MCF 10A (cell line): ENCODE data around the gene ATG10. TPM values are rescaled to one million over a fixed set of nuclear protein-coding genes. Genes with fewer than 3 reads are reported as not detected.

Source experiments
- BruUV-seq: library from RNA; stranded (reverse); fragments of 400-500 nt; replicated peaks from 2 replicates; lab custom pipeline; 2021; lab: Mats Ljungman, UMichigan
- CTCF ChIA-PET: fragments of 300-600 bp; sonication (Branson Sonifier 250); formaldehyde crosslinking; extraction: SDS; loops from one replicate; lab custom pipeline; 2021; ENCODE audit warnings: antibody characterized with exemption, inconsistent platforms; lab: Yijun Ruan, JAX
- POLR2A ChIA-PET: fragments of 300-600, 350-650 bp; sonication (Branson Sonifier 250); formaldehyde crosslinking; extraction: SDS; loops from one replicate; lab custom pipeline; 2020; ENCODE audit warnings: antibody characterized with exemption, inconsistent platforms; lab: Yijun Ruan, JAX
- DNase-seq: peaks from one replicate; pipeline ENCODE4 v3.0.0-alpha.2; 2018; ENCODE audit not compliant: unreplicated experiment
- H3K27ac Mint-ChIP-seq: one replicate; pipeline ENCODE4 v1.8.0; 2022; ENCODE audit warnings: mild to moderate bottlenecking, low read depth, mixed read lengths; ENCODE audit not compliant: unreplicated experiment
- H3K27me3 Mint-ChIP-seq: one replicate; pipeline ENCODE4 v1.8.0; 2022; ENCODE audit warnings: mixed read lengths; ENCODE audit not compliant: insufficient read depth, unreplicated experiment
- H3K36me3 Mint-ChIP-seq: one replicate; pipeline ENCODE4 v1.8.0; 2022; ENCODE audit warnings: mild to moderate bottlenecking, moderate library complexity, mixed read lengths; ENCODE audit not compliant: insufficient read depth, unreplicated experiment
- H3K4me1 Mint-ChIP-seq: one replicate; pipeline ENCODE4 v1.8.0; 2022; ENCODE audit warnings: mixed read lengths; ENCODE audit not compliant: insufficient read depth, unreplicated experiment
- H3K4me3 Mint-ChIP-seq: one replicate; pipeline ENCODE4 v1.8.0; 2022; ENCODE audit warnings: mild to moderate bottlenecking, moderate library complexity, mixed read lengths; ENCODE audit not compliant: unreplicated experiment
- H3K9me3 Mint-ChIP-seq: one replicate; pipeline ENCODE4 v1.8.0; 2022; ENCODE audit warnings: mixed read lengths; ENCODE audit not compliant: unreplicated experiment
- intact Hi-C: fragments of 100-400 bp; cut with micrococcal nuclease; formaldehyde crosslinking; loops from 2 replicates; pipeline ENCODE4 v1.14.1; 2022
- total RNA-seq: library from RNA; stranded (reverse); gene quantifications from 2 replicates; pipeline ENCODE4 v1.2.3, GENCODE V29; 2022
- TF ChIP-seq, protein P1 (sequence below): fragments of 200-600 bp; IDR thresholded peaks from one replicate; pipeline ENCODE4 v1.8.0; 2022; ENCODE audit warnings: antibody characterized with exemption, mild to moderate bottlenecking; ENCODE audit not compliant: unreplicated experiment

ATG10 gene
- total RNA-seq, 1 experiment from 2014 or later, result 9.9 TPM

GRCh38 chr5:82068723-82069122 lies 96.9 kb downstream of the ATG10 start:
- no TSS peak for BruUV-seq
- intact Hi-C loops, result no loop called here
- POLR2A ChIA-PET, result no interaction called here

GRCh38 chr5:82072138-82072537 lies 100.3 kb downstream of the ATG10 start:
- ChIA-PET POLR2A (no interaction called here), CTCF (interaction anchor here (1.0 kb wide), 1 partner anchor 216 kb away, joined by 3 read pairs; no protein-coding TSS in a partner anchor)
- TF ChIP-seq, protein P1, sequence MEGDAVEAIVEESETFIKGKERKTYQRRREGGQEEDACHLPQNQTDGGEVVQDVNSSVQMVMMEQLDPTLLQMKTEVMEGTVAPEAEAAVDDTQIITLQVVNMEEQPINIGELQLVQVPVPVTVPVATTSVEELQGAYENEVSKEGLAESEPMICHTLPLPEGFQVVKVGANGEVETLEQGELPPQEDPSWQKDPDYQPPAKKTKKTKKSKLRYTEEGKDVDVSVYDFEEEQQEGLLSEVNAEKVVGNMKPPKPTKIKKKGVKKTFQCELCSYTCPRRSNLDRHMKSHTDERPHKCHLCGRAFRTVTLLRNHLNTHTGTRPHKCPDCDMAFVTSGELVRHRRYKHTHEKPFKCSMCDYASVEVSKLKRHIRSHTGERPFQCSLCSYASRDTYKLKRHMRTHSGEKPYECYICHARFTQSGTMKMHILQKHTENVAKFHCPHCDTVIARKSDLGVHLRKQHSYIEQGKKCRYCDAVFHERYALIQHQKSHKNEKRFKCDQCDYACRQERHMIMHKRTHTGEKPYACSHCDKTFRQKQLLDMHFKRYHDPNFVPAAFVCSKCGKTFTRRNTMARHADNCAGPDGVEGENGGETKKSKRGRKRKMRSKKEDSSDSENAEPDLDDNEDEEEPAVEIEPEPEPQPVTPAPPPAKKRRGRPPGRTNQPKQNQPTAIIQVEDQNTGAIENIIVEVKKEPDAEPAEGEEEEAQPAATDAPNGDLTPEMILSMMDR, result no peak

More at GRCh38 chr5:82068723-82069122, 96.9 kb downstream of the ATG10 start:
- CTCF ChIA-PET, result no interaction called here
- Mint-ChIP-seq H3K27ac (no peak overlapping the region), H3K27me3 (no peaks in the 10 kb centered on the region), H3K9me3 (no peaks in the 10 kb centered on the region), H3K36me3 (no peaks in the 10 kb centered on the region), H3K4me3 (no peak overlapping the region), H3K4me1 (peaks cover 8% of the 10 kb centered on the region)
- TF ChIP-seq, protein P1, result no peak
- no peak for DNase-seq

GRCh38 chr5:82073179-82073578 lies 101.4 kb downstream of the ATG10 start:
- no peak for DNase-seq
- peaks cover 8% of the 10 kb centered on the region for H3K4me1 Mint-ChIP-seq
- TF ChIP-seq, protein P1, result no peak
- intact Hi-C loops, result no loop called here
- no peak overlapping the region for H3K27ac Mint-ChIP-seq
- no peaks in the 10 kb centered on the region for H3K27me3 Mint-ChIP-seq
- CTCF ChIA-PET, result interaction anchor here (1.1 kb wide), 1 partner anchor 92 kb away, joined by 3 read pairs; no protein-coding TSS in a partner anchor
- no TSS peak for BruUV-seq
- no peaks in the 10 kb centered on the region for H3K36me3 Mint-ChIP-seq
- POLR2A ChIA-PET, result interaction anchor here (0.6 kb wide), 1 partner anchor 98 kb away, joined by 3 read pairs; no protein-coding TSS in a partner anchor
- no peaks in the 10 kb centered on the region for H3K9me3 Mint-ChIP-seq
- H3K4me3 Mint-ChIP-seq, result no peak overlapping the region

More at GRCh38 chr5:82072138-82072537, 100.3 kb downstream of the ATG10 start:
- Mint-ChIP-seq H3K4me3 (no peak overlapping the region), H3K9me3 (no peaks in the 10 kb centered on the region), H3K36me3 (no peaks in the 10 kb centered on the region), H3K4me1 (peaks cover 8% of the 10 kb centered on the region), H3K27ac (no peak overlapping the region), H3K27me3 (no peaks in the 10 kb centered on the region)
- no peak for DNase-seq
- intact Hi-C loops, result no loop called here
- no TSS peak for BruUV-seq

DNA sequence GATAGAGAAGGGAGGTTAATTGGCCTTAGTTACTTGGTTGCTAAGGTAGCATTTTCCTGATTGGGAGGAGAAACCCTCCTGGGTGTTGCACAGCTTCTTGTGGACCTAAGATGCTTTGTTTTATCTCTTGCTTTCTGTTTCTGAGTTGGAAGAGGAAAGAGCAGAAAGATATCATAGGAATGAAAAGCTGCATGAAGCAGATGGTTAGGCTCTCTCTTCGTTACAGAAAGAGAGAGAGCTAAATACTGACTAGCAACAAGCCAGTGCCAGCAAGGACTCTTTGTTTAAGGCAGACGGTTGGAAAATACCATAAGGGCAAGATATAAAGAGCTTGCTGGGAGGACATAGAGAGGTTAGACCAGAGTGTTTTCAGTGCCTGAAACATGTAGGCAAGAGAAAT lies 103.1 kb downstream of the ATG10 start:
- BruUV-seq, result no TSS peak
- ChIA-PET POLR2A (interaction anchor here (1.3 kb wide), 1 partner anchor 21 kb away, joined by 3 read pairs; no protein-coding TSS in a partner anchor), CTCF (interaction anchor here (0.7 to 1.1 kb wide), 3 partner anchors 8 to 648 kb away, joined by 3 to 4 read pairs (median 3); no protein-coding TSS in a partner anchor)
- intact Hi-C loops, result no loop called here
- peaks cover 8% of the 10 kb centered on the region for H3K4me1 Mint-ChIP-seq
- DNase-seq, result no peak
- TF ChIP-seq, protein P1, result no peak
- no peak overlapping the region for H3K27ac Mint-ChIP-seq
- H3K4me3 Mint-ChIP-seq, result no peak overlapping the region
- H3K27me3 Mint-ChIP-seq, result no peaks in the 10 kb centered on the region
- no peaks in the 10 kb centered on the region for H3K9me3 Mint-ChIP-seq
- H3K36me3 Mint-ChIP-seq, result no peaks in the 10 kb centered on the region
